ENCODE results near the gene GLTP.

Gene GLTP

GRCh38 chr12:109814600-109815150 lies 65.7 kb downstream of the GLTP start:
- ATAC-seq (no peak), DNase-seq (no peak)
- Mint-ChIP-seq H3K4me3 (no peak overlapping the region), H3K27me3 (no peaks in the 10 kb centered on the region), H3K27ac (no peak overlapping the region), H3K4me1 (no peaks in the 10 kb centered on the region), H3K9me3 (no peaks in the 10 kb centered on the region)

GRCh38 chr12:109813810-109814416 lies 66.4 kb downstream of the GLTP start:
- Mint-ChIP-seq H3K9me3 (no peaks in the 10 kb centered on the region), H3K27ac (no peak overlapping the region), H3K4me3 (no peak overlapping the region), H3K4me1 (no peaks in the 10 kb centered on the region), H3K27me3 (no peaks in the 10 kb centered on the region)
- DNase-seq: no peak
- no peak for ATAC-seq

- H3K27ac Mint-ChIP-seq: peak overlapping the region in 1 of 2 donors; percentile 13
- no peaks in the 10 kb centered on the region for H3K27me3 Mint-ChIP-seq
Measured at GRCh38 chr12:109811624-109811995, 68.7 kb downstream of the GLTP start.

GRCh38 chr12:109810954-109811623 lies 69.3 kb downstream of the GLTP start:
- Mint-ChIP-seq H3K27me3 (no peaks in the 10 kb centered on the region), H3K9me3 (no peaks in the 10 kb centered on the region)

More at GRCh38 chr12:109811624-109811995, 68.7 kb downstream of the GLTP start:
- ATAC-seq (no peak), DNase-seq (no peak)
- Mint-ChIP-seq H3K9me3 (no peaks in the 10 kb centered on the region), H3K4me1 (no peaks in the 10 kb centered on the region), H3K4me3 (no peak overlapping the region)

GRCh38 chr12:109808876-109809646 lies 71.3 kb downstream of the GLTP start:
- H3K4me3 Mint-ChIP-seq: no peak overlapping the region
- no peak for DNase-seq
- no peaks in the 10 kb centered on the region for H3K4me1 Mint-ChIP-seq
- ATAC-seq: no peak
- no peaks in the 10 kb centered on the region for H3K9me3 Mint-ChIP-seq
- no peaks in the 10 kb centered on the region for H3K27me3 Mint-ChIP-seq
- no peak overlapping the region for H3K27ac Mint-ChIP-seq

More at GRCh38 chr12:109810954-109811623, 69.3 kb downstream of the GLTP start:
- no peak for ATAC-seq
- no peak for DNase-seq
- no peaks in the 10 kb centered on the region for H3K4me1 Mint-ChIP-seq
- H3K4me3 Mint-ChIP-seq: no peak overlapping the region
- peak overlapping the region in 1 of 2 donors; percentile 13 for H3K27ac Mint-ChIP-seq

- DNase-seq (no peak), ATAC-seq (no peak)
- Mint-ChIP-seq H3K4me1 (no peaks in the 10 kb centered on the region), H3K4me3 (no peak overlapping the region), H3K27me3 (no peaks in the 10 kb centered on the region), H3K9me3 (no peaks in the 10 kb centered on the region), H3K27ac (no peak overlapping the region)
Measured at GRCh38 chr12:109807954-109808643, 72.2 kb downstream of the GLTP start.

- peak; percentile 82 for ATAC-seq
- no peaks in the 10 kb centered on the region for H3K9me3 Mint-ChIP-seq
- DNase-seq: peak; percentile 59 to 64
- peak overlapping the region in 1 of 2 donors; percentile 38 for H3K27ac Mint-ChIP-seq
- H3K4me3 Mint-ChIP-seq: no peak overlapping the region
- no peaks in the 10 kb centered on the region for H3K4me1 Mint-ChIP-seq
- H3K27me3 Mint-ChIP-seq: no peaks in the 10 kb centered on the region
Measured at GRCh38 chr12:109804820-109805761, 75.2 kb downstream of the GLTP start.

GRCh38 chr12:109803678-109804077 lies 76.7 kb downstream of the GLTP start:
- H3K27ac Mint-ChIP-seq: no peak overlapping the region
- no peaks in the 10 kb centered on the region for H3K27me3 Mint-ChIP-seq
- no peak for DNase-seq
- H3K9me3 Mint-ChIP-seq: no peaks in the 10 kb centered on the region
- no peaks in the 10 kb centered on the region for H3K4me1 Mint-ChIP-seq
- H3K4me3 Mint-ChIP-seq: no peak overlapping the region
- ATAC-seq: no peak

- no peaks in the 10 kb centered on the region for H3K4me1 Mint-ChIP-seq
- peaks cover 7% of the 10 kb centered on the region for H3K27me3 Mint-ChIP-seq
- DNase-seq: no peak
- H3K9me3 Mint-ChIP-seq: no peaks in the 10 kb centered on the region
- no peak overlapping the region for H3K4me3 Mint-ChIP-seq
- H3K27ac Mint-ChIP-seq: no peak overlapping the region
- no peak for ATAC-seq
Measured at GRCh38 chr12:109802828-109803227, 77.5 kb downstream of the GLTP start.

All from stimulated activated naive CD8-positive, alpha-beta T cell treated with anti-CD3 and anti-CD28 coated beads, Interleukin-15, amount 100 ng/mL, for 72 hours (primary cell).